Activated T-helper 17 cell treated with anti-CD3 and anti-CD28 coated beads, Interleukin-2, amount 50 U/mL, for 72 hours (primary cell): Measurements from ENCODE around the gene EXOSC1. TPM values are rescaled to one million over a fixed set of nuclear protein-coding genes. Genes with fewer than 3 reads are reported as not detected.
"Not testable (repeated sequence)": the region's sequence is repeated elsewhere in the genome, so short reads cannot be mapped to it uniquely, and the experiment has no call there.

Experiments used
- ATAC-seq: fragments of 150-1000 bp; cut with Tn5 transposase; replicated peaks from 2 replicates; pipeline ENCODE4 v1.10.0; 2021; ENCODE audit warnings: mild to moderate bottlenecking, moderate library complexity
- H3K27ac Mint-ChIP-seq: one replicate; pipeline ENCODE4 v1.8.0; 2022; ENCODE audit warnings: mixed read lengths
- H3K27me3 Mint-ChIP-seq: one replicate; pipeline ENCODE4 v1.8.0; 2022; ENCODE audit warnings: mixed read lengths
- H3K36me3 Mint-ChIP-seq: one replicate; pipeline ENCODE4 v1.8.0; 2022; ENCODE audit warnings: low read depth, mild to moderate bottlenecking, mixed read lengths
- H3K4me1 Mint-ChIP-seq: one replicate; pipeline ENCODE4 v1.8.0; 2022; ENCODE audit warnings: mixed read lengths
- H3K4me3 Mint-ChIP-seq: one replicate; pipeline ENCODE4 v1.8.0; 2022; ENCODE audit warnings: mild to moderate bottlenecking, mixed read lengths
- H3K9me3 Mint-ChIP-seq: one replicate; pipeline ENCODE4 v1.8.0; 2022; ENCODE audit warnings: mixed read lengths
- total RNA-seq, 2 donors: library from RNA; stranded (reverse); gene quantifications; one replicate each; pipeline ENCODE4 v1.2.3, GENCODE V29; 2022

The EXOSC1 gene
- total RNA-seq, 2 donors from 2014 or later, result 49.7 to 54.2 TPM

DNA sequence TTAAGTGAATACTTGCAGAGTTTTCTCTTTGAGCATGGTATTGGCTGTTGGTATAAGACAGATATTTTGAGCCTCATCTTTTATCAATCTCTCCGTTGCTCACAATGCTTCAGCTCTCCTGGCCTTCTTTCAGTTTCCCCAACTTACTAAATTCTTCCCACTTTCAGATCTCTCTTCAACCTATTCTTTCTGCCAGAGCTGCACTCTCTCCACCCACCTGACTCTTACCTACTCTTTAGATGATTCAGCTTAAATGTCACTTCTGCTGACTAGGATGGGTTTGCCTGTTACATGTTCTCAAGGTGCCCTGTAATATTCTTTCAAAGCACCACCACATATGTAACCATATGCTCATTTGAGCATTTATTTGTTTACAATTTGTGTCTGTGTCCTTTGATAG lies 1.6 kb downstream of the EXOSC1 start:
- peaks cover 80% of the 10 kb centered on the region for H3K36me3 Mint-ChIP-seq
- H3K27ac Mint-ChIP-seq, result peak overlapping the region; percentile 66
- no peaks in the 10 kb centered on the region for H3K9me3 Mint-ChIP-seq
- peak; percentile 63 for ATAC-seq
- H3K4me1 Mint-ChIP-seq, result peaks cover 22% of the 10 kb centered on the region
- no peaks in the 10 kb centered on the region for H3K27me3 Mint-ChIP-seq
- H3K4me3 Mint-ChIP-seq, result peak overlapping the region; percentile 94

DNA sequence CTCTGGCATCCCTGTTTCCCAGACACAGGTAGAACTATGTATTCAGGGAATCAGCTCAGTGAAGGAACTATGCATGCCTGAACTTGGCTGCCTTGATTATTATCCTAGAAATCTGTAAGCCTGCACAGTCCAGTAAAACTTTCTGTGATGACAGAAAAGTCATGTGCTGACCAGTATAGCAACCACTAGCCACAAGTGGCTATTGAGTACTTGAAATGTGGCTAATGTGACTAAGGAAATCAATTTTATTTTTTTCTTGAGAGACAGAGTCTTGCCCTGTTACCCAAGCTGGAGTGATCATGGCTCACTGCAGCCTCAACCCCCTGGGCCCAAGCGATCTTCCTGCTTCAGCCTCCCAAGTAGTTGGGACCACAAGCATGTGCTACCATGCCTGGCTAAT lies 3.5 kb downstream of the EXOSC1 start:
- Mint-ChIP-seq H3K27ac (no peak overlapping the region), H3K4me3 (no peak overlapping the region), H3K9me3 (no peaks in the 10 kb centered on the region), H3K27me3 (no peaks in the 10 kb centered on the region), H3K36me3 (peaks cover 83% of the 10 kb centered on the region), H3K4me1 (peaks cover 11% of the 10 kb centered on the region)
- no peak for ATAC-seq

- H3K4me3 Mint-ChIP-seq, result no peak overlapping the region
- peaks cover 94% of the 10 kb centered on the region for H3K36me3 Mint-ChIP-seq
- H3K27ac Mint-ChIP-seq, result no peak overlapping the region
- H3K4me1 Mint-ChIP-seq, result peaks cover 4% of the 10 kb centered on the region
- H3K9me3 Mint-ChIP-seq, result no peaks in the 10 kb centered on the region
- no peak for ATAC-seq
- no peaks in the 10 kb centered on the region for H3K27me3 Mint-ChIP-seq
Measured at GRCh38 chr10:97435211-97435610, 10.6 kb downstream of the EXOSC1 start.

DNA sequence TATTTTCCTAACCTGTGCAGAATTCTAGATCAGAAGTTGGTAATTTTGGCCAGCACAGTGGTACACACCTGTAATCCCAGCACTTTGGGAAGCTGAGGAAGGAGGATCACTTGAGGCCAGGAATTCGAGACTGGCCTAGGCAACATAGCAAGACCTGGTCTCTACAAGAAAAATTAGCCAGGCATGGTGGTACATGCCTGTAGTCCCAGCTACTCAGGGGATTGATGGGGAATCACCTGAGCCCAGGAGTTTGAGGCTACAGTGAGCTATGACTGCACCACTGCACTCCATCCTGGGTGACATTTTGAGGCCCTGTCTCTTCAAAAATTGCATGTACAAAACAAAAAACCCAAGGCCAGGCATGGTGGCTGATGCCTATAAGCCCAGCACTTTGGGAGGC lies 11.2 kb downstream of the EXOSC1 start:
- ATAC-seq, result peak; percentile 51
- H3K36me3 Mint-ChIP-seq, result peaks cover 94% of the 10 kb centered on the region
- H3K9me3 Mint-ChIP-seq, result no peaks in the 10 kb centered on the region
- H3K4me1 Mint-ChIP-seq, result peaks cover 4% of the 10 kb centered on the region
- no peak overlapping the region for H3K4me3 Mint-ChIP-seq
- no peaks in the 10 kb centered on the region for H3K27me3 Mint-ChIP-seq
- H3K27ac Mint-ChIP-seq, result peak overlapping the region; percentile 62

DNA sequence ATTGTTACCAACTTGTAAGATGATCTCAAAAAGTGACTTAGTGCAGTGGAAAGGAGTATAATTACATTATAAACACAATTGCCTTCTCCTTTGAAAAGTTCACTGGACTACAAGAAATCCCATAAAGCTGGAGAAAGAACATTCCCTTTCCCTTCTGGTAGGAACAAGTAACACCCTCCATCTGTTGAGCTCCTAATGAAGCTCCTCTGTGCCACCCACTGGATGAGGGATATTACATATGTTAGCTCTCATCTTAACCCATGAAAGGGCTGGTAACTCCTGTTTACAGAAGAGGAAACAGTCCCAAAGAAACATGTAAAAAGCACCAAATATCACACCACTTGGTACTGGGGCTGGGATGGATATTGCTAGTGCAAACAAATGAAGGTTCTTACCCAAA lies 11.8 kb downstream of the EXOSC1 start:
- H3K27me3 Mint-ChIP-seq, result no peaks in the 10 kb centered on the region
- H3K4me3 Mint-ChIP-seq, result no peak overlapping the region
- H3K9me3 Mint-ChIP-seq, result no peaks in the 10 kb centered on the region
- peak overlapping the region; percentile 62 for H3K27ac Mint-ChIP-seq
- peak; percentile 25 for ATAC-seq
- peaks cover 94% of the 10 kb centered on the region for H3K36me3 Mint-ChIP-seq
- peaks cover 4% of the 10 kb centered on the region for H3K4me1 Mint-ChIP-seq

GRCh38 chr10:97428572-97428981 lies 17.2 kb downstream of the EXOSC1 start:
- Mint-ChIP-seq H3K4me3 (peak overlapping the region; percentile 75), H3K27me3 (no peaks in the 10 kb centered on the region), H3K36me3 (peaks cover 93% of the 10 kb centered on the region), H3K4me1 (peaks cover 4% of the 10 kb centered on the region), H3K27ac (peak overlapping the region; percentile 94), H3K9me3 (no peaks in the 10 kb centered on the region)
- ATAC-seq, result peak; percentile 29

DNA sequence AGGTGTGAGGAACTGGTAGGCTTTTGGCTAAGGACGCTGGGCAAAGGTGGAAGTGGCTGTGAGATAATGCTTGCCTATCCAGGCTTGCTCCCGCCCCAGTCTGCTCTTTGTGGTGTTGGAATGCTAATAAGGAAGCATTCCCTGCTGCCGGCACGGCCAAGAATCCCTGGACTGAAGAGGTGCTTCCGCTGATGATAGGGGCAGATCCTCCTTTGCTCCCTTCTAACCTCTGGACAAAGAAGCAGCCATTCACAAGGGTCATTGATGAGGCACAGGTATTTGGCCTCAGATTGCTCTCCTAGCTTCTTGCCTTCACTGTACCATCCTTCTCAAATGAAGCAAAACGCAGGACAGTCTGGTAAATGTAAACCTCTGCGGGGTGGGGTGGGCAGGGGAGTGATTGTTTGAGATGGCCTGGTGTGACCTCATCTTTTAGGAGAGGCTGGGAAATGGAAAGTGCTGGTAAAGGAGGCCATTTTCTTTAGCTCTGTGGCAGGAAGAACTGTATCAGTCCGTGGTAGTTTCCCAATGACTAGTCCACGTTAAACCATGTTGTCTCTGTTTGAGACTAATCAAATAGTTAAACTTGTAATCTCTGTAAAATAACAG lies 18.1 kb downstream of the EXOSC1 start:
- Mint-ChIP-seq H3K4me3 (peak overlapping the region; percentile 75), H3K36me3 (peaks cover 93% of the 10 kb centered on the region), H3K27ac (peak overlapping the region; percentile 94), H3K27me3 (no peaks in the 10 kb centered on the region), H3K4me1 (peaks cover 10% of the 10 kb centered on the region), H3K9me3 (no peaks in the 10 kb centered on the region)
- ATAC-seq, result peak; percentile 54

DNA sequence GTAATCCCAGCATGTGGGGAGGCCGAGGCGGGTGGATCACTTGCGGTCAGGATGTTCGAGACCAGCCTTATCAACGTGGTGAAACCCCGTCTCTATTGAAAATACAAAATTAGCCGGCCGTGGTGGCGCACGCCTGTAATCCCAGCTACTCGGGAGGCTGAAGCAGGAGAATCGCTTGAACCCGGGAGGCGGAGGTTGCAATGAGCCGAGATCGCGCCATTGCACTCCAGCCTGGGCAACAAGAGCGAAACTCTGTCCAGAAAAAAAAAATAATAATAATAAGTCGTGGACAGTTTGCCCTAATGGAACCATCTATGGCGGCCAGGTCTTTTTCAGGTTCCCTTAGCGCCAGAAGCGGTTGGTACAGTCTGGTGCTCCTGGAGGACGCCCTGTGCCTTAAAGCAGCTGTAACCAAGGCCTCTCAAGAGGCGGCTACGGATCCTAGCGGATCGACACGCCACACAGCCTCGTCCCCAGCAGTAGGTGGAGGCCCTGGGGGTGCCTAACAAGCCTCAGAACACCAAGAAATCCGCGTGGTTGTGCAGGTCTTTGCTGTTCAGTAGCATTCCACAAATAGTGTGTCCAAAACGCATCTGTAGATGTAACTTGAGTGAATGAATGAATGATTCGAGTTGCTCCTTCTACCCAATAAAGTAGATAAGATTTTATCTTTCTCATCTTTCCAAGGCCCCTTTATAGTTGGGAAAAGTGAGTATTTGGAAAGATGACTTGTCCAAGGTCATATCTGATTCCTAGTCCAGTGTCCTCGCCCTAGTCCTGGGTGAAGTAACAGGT lies 18.8 kb downstream of the EXOSC1 start:
- no peaks in the 10 kb centered on the region for H3K9me3 Mint-ChIP-seq
- ATAC-seq, result no peak
- peaks cover 10% of the 10 kb centered on the region for H3K4me1 Mint-ChIP-seq
- H3K27ac Mint-ChIP-seq, result peak overlapping the region; percentile 94
- no peaks in the 10 kb centered on the region for H3K27me3 Mint-ChIP-seq
- peak overlapping the region; percentile 75 for H3K4me3 Mint-ChIP-seq
- peaks cover 89% of the 10 kb centered on the region for H3K36me3 Mint-ChIP-seq

DNA sequence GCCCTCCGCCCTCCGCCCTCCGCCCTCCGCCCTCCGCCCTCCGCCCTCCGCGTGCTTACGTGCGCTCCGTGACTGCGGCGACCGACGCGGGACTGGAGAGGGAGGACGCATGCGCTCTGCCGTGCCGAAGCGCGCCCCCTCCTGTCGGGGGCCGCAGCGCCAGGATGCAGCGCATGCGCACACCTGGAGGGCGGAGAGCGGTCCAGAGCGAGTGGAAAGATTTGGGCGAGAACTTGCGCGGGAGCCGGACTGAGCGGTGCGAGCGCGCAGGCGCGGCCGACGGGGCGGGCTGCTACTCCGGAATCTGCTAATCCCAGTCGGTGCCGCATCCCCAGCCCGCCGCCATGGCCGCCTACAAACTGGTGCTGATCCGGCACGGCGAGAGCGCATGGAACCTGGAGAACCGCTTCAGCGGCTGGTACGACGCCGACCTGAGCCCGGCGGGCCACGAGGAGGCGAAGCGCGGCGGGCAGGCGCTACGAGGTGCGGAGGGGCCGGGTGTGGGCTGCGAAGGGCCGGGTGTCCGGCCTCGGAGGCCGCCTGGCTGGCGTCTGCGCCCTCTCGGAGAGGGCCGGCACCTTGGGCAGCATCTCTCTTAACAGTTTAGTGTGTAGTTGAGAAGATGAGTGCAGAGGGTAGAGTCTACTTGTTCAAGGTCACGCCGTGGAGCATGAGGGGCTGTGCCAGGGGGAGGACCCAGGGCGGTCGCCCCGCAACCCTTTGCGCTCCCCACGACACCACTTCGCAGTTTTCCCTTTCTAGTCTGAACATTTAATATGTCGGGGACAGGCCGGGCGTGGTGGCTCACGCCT lies 19.6 kb downstream of the EXOSC1 start, which contains the start of gene PGAM1:
TSS of gene PGAM1 (plus strand) at position 228 of the 812 bp plus-strand sequence. CDS start at position 345, 117 bp downstream.
- Mint-ChIP-seq H3K27ac (peak within 1 kb of the TSS; percentile 94), H3K4me1 (peaks cover 13% of the 10 kb centered on the region), H3K27me3 (no peaks in the 10 kb centered on the region), H3K36me3 (peaks cover 81% of the 10 kb centered on the region), H3K4me3 (peak within 1 kb of the TSS; percentile 75), H3K9me3 (no peaks in the 10 kb centered on the region)
- peak; percentile 71 for ATAC-seq

DNA sequence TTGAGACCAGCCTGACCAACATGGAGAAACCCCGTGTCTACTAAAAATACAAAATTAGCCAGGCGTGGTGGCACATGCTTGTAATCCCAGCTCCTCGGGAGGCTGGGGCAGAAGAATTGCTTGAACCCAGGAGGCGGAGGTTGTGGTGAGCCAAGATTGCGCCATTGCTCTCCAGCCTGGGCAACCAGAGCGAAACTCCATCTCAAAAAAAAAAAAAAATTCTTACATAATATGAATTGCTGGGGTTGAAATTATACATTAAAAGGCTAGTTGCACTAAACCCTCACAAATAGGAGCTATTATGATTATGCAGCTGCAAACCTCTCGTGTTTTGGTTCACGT lies 22.1 kb downstream of the EXOSC1 start:
- not testable (repeated sequence) for H3K9me3 Mint-ChIP-seq, ATAC-seq, H3K27me3 Mint-ChIP-seq
- Mint-ChIP-seq H3K27ac (peak overlapping the region; percentile 94), H3K4me1 (peaks cover 22% of the 10 kb centered on the region), H3K4me3 (peak overlapping the region; percentile 75), H3K36me3 (peaks cover 56% of the 10 kb centered on the region)

DNA sequence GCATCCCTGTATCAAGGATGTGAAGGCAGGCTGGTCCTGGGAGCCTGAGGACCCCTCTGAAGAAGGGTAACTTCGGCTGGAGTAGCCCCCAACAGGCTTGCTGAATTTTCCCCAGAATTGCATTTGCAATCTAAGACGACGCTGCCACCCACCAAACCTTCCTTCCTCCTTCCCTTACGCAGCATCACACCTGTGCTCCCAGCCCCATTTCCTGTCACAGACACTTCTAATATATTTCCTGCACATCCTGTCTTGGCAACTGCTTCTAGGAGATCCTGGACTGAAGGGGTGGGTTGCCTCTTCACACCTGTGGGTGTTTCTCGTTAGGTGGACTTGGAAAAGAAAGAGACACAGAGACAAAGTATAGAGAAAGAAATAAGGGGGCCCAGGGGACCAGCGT lies 29.2 kb downstream of the EXOSC1 start:
- Mint-ChIP-seq H3K4me1 (peaks cover 42% of the 10 kb centered on the region), H3K36me3 (peaks cover 20% of the 10 kb centered on the region), H3K27ac (peak overlapping the region; percentile 95), H3K27me3 (no peaks in the 10 kb centered on the region), H3K4me3 (peak overlapping the region; percentile 35), H3K9me3 (peaks cover 4% of the 10 kb centered on the region)
- ATAC-seq, result no peak

- H3K27me3 Mint-ChIP-seq, result no peaks in the 10 kb centered on the region
- H3K27ac Mint-ChIP-seq, result peak overlapping the region; percentile 95
- H3K4me1 Mint-ChIP-seq, result peaks cover 24% of the 10 kb centered on the region
- peak; percentile 84 for ATAC-seq
- peaks cover 15% of the 10 kb centered on the region for H3K36me3 Mint-ChIP-seq
- H3K4me3 Mint-ChIP-seq, result peak overlapping the region; percentile 71
- H3K9me3 Mint-ChIP-seq, result peaks cover 4% of the 10 kb centered on the region
Measured at GRCh38 chr10:97412891-97413304, 32.9 kb downstream of the EXOSC1 start.

- H3K27me3 Mint-ChIP-seq, result no peaks in the 10 kb centered on the region
- peaks cover 16% of the 10 kb centered on the region for H3K4me1 Mint-ChIP-seq
- H3K36me3 Mint-ChIP-seq, result peaks cover 15% of the 10 kb centered on the region
- no peak for ATAC-seq
- no peak overlapping the region for H3K27ac Mint-ChIP-seq
- H3K9me3 Mint-ChIP-seq, result peaks cover 4% of the 10 kb centered on the region
- no peak overlapping the region for H3K4me3 Mint-ChIP-seq
Measured at GRCh38 chr10:97411406-97411805, 34.4 kb downstream of the EXOSC1 start.

- peaks cover 4% of the 10 kb centered on the region for H3K9me3 Mint-ChIP-seq
- no peak overlapping the region for H3K4me3 Mint-ChIP-seq
- peak overlapping the region; percentile 60 for H3K27ac Mint-ChIP-seq
- peaks cover 8% of the 10 kb centered on the region for H3K4me1 Mint-ChIP-seq
- ATAC-seq, result no peak
- H3K27me3 Mint-ChIP-seq, result no peaks in the 10 kb centered on the region
- H3K36me3 Mint-ChIP-seq, result peaks cover 7% of the 10 kb centered on the region
Measured at GRCh38 chr10:97408496-97408992, 37.3 kb downstream of the EXOSC1 start.
